OCI-LY7 (cell line): Measurements from ENCODE around the gene CAP2.

ENCODE experiments used
- CTCF ChIP-seq: fragments of 200-600 bp; sonication (generic); conservative IDR thresholded peaks from 2 replicates; pipeline ENCODE4 v1.5.1; 2014; ENCODE audit warnings: mild to moderate bottlenecking, antibody characterized with exemption, low read length, moderate library complexity, mixed read lengths
- EZH2phosphoT487 ChIP-seq: fragments of 200-600 bp; sonication (generic); IDR thresholded peaks from 2 replicates; pipeline ENCODE4 v1.6.1; 2018; ENCODE audit warnings: low read depth, borderline replicate concordance, mild to moderate bottlenecking, mixed run types, antibody characterized with exemption, low read length, moderate library complexity, mixed read lengths

- no peak for TF ChIP-seq CTCF
- TF ChIP-seq EZH2phosphoT487: no peak
Measured at GRCh38 chr6:17476511-17476910, 83.1 kb downstream of the CAP2 start.
